B cell (primary cell): ENCODE results near the gene USP36. TPM values are rescaled to one million over a fixed set of nuclear protein-coding genes. Genes with fewer than 3 reads are reported as not detected.

ENCODE experiments used
- ATAC-seq: fragments of 200-7000 bp; cut with Tn5 transposase; one replicate; pipeline ENCODE4 v1.10.0; 2021; ENCODE audit warnings: low read depth, mild to moderate bottlenecking, moderate number of reproducible peaks, moderate library complexity
- CTCF ChIA-PET: fragments of 350-600 bp; sonication (Branson Sonifier 250); formaldehyde crosslinking; loops from one replicate; lab custom pipeline; 2021; ENCODE audit warnings: antibody characterized with exemption, inconsistent platforms; lab: Charles Lee
- POLR2A ChIA-PET: fragments of 350-600 bp; sonication (Branson Sonifier 250); formaldehyde crosslinking; loops from one replicate; lab custom pipeline; 2021; ENCODE audit warnings: antibody characterized with exemption; lab: Charles Lee
- DNase-seq: peaks from one replicate; pipeline ENCODE4 v3.0.0; 2013
- H2AFZ ChIP-seq: 2 replicates; pipeline ENCODE4 v1.6.1; 2012; ENCODE audit warnings: mild to moderate bottlenecking, low read depth, low read length; ENCODE audit not compliant: insufficient read depth, poor library complexity, severe bottlenecking
- H3K27ac ChIP-seq, 2 donors: 1 replicate in 1 of 2; 2 replicates in 1 of 2; pipeline ENCODE4 v1.5.1; 2012 to 2013; ENCODE audit warnings: low read length in 2 of 2, mild to moderate bottlenecking in 2 of 2, moderate library complexity in 1 of 2
- H3K27me3 ChIP-seq, 4 experiments: fragments of 200-600 bp in 1 of 4; sonication (generic) in 1 of 4; replicated peaks in 1 of 4; 1 replicate in 2 of 4; 2 replicates in 2 of 4; pipeline versions ENCODE4 v1.6.1 to v1.7.0; 2013 to 2016; ENCODE audit warnings: low read length in 3 of 4, mild to moderate bottlenecking in 2 of 4, mixed read lengths in 1 of 4, moderate library complexity in 1 of 4; ENCODE audit not compliant: insufficient read depth in 4 of 4, control insufficient read depth in 3 of 4; ENCODE audit errors: control extremely low read depth in 1 of 4
- H3K36me3 ChIP-seq, 2 experiments: replicated peaks in 1 of 2; 1 replicate in 1 of 2; 2 replicates in 1 of 2; pipeline versions ENCODE4 v1.6.1 to v1.7.1; 2013; ENCODE audit warnings: low read length in 1 of 2; ENCODE audit not compliant: insufficient read depth in 2 of 2, control insufficient read depth in 1 of 2; ENCODE audit errors: control extremely low read depth in 1 of 2, extremely low read depth in 1 of 2
- H3K4me1 ChIP-seq, 2 donors: fragments of 200-600 bp in 1 of 2; sonication (generic) in 1 of 2; 1 replicate in 1 of 2; 2 replicates in 1 of 2; pipeline versions ENCODE4 v1.5.1 to v1.6.1; 2013 to 2017; ENCODE audit warnings: low read length in 2 of 2; ENCODE audit not compliant: control insufficient read depth in 2 of 2, insufficient read depth in 2 of 2
- H3K4me2 ChIP-seq: replicated peaks from 2 replicates; pipeline ENCODE3; 2012; ENCODE audit warnings: mild to moderate bottlenecking, low read depth, low read length; ENCODE audit not compliant: poor library complexity, severe bottlenecking
- H3K4me3 ChIP-seq, 5 experiments: fragments of 200-600 bp in 1 of 5; sonication (generic) in 1 of 5; 1 replicate in 3 of 5; 2 replicates in 2 of 5; pipeline versions ENCODE4 v1.5.1 to v1.7.0; 2011 to 2016; ENCODE audit warnings: low read length in 4 of 5, mild to moderate bottlenecking in 4 of 5, low read depth in 2 of 5, control low read depth in 1 of 5, moderate library complexity in 1 of 5; ENCODE audit not compliant: insufficient read depth in 1 of 5; ENCODE audit errors: control extremely low read depth in 1 of 5, extremely low read depth in 1 of 5
- H3K79me2 ChIP-seq: fragments of 200-600 bp; sonication (generic); one replicate; pipeline ENCODE4 v1.6.0; 2016; ENCODE audit warnings: low read length; ENCODE audit not compliant: control insufficient read depth, insufficient read depth
- H3K9ac ChIP-seq: fragments of 200-600 bp; sonication (generic); 2 replicates; pipeline ENCODE4 v1.6.1; 2017; ENCODE audit warnings: mild to moderate bottlenecking, low read length, moderate library complexity
- H3K9me3 ChIP-seq, 3 donors: one replicate each; pipeline versions ENCODE4 v1.6.1 to v1.7.1; 2013; ENCODE audit warnings: low read length in 2 of 3; ENCODE audit not compliant: control insufficient read depth in 2 of 3, insufficient read depth in 1 of 3; ENCODE audit errors: control extremely low read depth in 1 of 3
- H4K20me1 ChIP-seq: 2 replicates; pipeline ENCODE4 v1.6.0; 2012; ENCODE audit warnings: mild to moderate bottlenecking, low read length; ENCODE audit not compliant: insufficient read depth, control insufficient read depth, poor library complexity, severe bottlenecking
- H3K27ac Mint-ChIP-seq: one replicate; pipeline ENCODE4 v1.8.0; 2021; ENCODE audit warnings: mixed read lengths
- H3K27me3 Mint-ChIP-seq: one replicate; pipeline ENCODE4 v1.8.0; 2021; ENCODE audit warnings: mixed read lengths
- H3K4me1 Mint-ChIP-seq: one replicate; pipeline ENCODE4 v1.8.0; 2021; ENCODE audit warnings: mixed read lengths
- H3K4me3 Mint-ChIP-seq: one replicate; pipeline ENCODE4 v1.8.0; 2021; ENCODE audit warnings: mixed read lengths
- H3K9me3 Mint-ChIP-seq: one replicate; pipeline ENCODE4 v1.8.0; 2022; ENCODE audit warnings: mixed read lengths; ENCODE audit not compliant: insufficient read depth
- EZH2 ChIP-seq: IDR thresholded peaks from 2 replicates; pipeline ENCODE4 v1.6.1; 2012; ENCODE audit warnings: borderline replicate concordance, low read depth, mild to moderate bottlenecking, moderate library complexity, low read length; ENCODE audit not compliant: insufficient read depth, poor library complexity, severe bottlenecking
- WGBS: methylation state at CpG from one replicate; pipeline ENCODE4 v1.1.5; 2013; ENCODE audit warnings: missing lambda C conversion rate; ENCODE audit not compliant: insufficient coverage; 5-methylcytosine and 5-hydroxymethylcytosine counted together
- intact Hi-C: fragments of 100-400 bp; cut with micrococcal nuclease; formaldehyde crosslinking; loops from one replicate; pipeline ENCODE4 v1.10.0; 2022
- polyA plus RNA-seq: library from polyadenylated mRNA; depleted of rRNA; stranded (reverse); fragments of >200 nt; gene quantifications from 2 replicates; pipeline ENCODE4 v1.2.3, GENCODE V29; 2012
- total RNA-seq, 2 donors: library from RNA; stranded (reverse); fragments of 120-200 nt in 1 of 2; gene quantifications; 1 replicate in 1 of 2; 2 replicates in 1 of 2; pipeline versions ENCODE4 v1.2.3 to v1.2.4, GENCODE V29; 2013 to 2022
- TF ChIP-seq, protein P1 (sequence below): fragments of 200-600 bp; IDR thresholded peaks from one replicate; pipeline ENCODE4 v1.8.0; 2022; ENCODE audit warnings: antibody characterized with exemption, mild to moderate bottlenecking

Gene USP36
- total and polyA plus RNA-seq, 2 donors (not counting 1 experiment from before 2014, with no cell fraction given), result 52.2 to 137 TPM

DNA sequence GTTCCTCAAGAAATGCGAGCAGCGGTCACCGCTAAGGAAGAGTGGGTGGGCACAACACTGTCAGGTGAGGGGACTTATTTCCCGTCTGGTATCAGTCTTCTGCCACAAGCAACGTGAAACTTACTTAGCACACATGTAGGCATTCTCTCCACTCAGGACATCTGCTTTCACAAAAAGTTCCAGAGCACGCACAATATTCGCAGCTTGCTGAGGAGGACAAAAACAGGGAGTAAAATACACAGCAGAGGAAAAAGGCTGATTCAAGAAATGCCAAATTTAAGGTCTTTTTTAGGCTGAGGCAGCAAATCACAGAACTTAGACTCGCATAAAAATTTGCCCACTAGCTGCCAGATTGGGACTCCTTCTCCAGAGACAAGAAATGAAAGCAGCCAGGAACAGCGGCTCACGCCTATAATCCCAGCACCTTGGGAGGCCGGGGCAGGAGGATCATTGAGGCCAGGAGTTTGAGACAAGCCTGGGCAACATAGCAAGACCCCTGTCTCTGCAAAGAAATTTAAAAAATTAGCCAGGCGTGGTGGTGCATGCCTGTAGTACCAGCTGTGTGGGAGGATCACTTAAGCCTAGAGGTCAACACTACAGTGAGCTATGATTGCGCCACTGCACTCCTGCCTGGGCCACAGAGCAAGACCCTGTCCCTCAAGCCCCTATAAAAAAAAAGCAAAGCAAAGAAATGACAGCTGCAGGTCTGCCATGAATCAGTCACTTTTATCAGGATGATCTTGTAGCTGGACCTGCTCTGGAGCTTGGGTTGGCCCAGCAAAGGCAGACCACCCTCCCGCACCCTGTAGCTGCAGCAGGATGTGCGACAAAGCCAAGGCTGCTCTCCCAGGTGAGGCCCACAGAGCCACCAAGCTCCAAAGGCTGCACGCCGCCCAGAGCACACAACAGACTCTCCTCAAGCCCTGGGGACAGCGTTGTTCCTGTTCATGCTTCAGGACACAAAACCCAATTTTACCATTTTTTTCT, 20.5 kb downstream of the USP36 start:
- ATAC-seq (no peak), DNase-seq (no peak)
- H3K27ac Mint-ChIP-seq, result peak overlapping the region; percentile 10
- Histone ChIP-seq H2AFZ (no peak overlapping the region), H3K9me3 (no peaks in the 10 kb centered on the region), H3K4me3 (no peak overlapping the region), H3K36me3 (peaks cover 7 to 84% of the 10 kb centered on the region in 2 experiments), H3K79me2 (peaks cover 21% of the 10 kb centered on the region), H4K20me1 (peaks cover 20% of the 10 kb centered on the region), H3K9ac (no peak overlapping the region), H3K27ac (no peak overlapping the region), H3K27me3 (no peaks in the 10 kb centered on the region), H3K4me2 (no peak overlapping the region), H3K4me1 (peaks cover 8 to 11% of the 10 kb centered on the region in 2 donors)
- H3K9me3 Mint-ChIP-seq, result no peaks in the 10 kb centered on the region
- intact Hi-C loops, result no loop called here
- CTCF ChIA-PET, result interaction anchor here (1.0 to 1.3 kb wide), 2 partner anchors 46 to 91 kb away, joined by 3 read pairs; no protein-coding TSS in a partner anchor
- POLR2A ChIA-PET, result interaction anchor here (0.6 kb wide), 1 partner anchor 435 kb away, joined by 4 read pairs; no protein-coding TSS in a partner anchor
- TF ChIP-seq, protein P1, sequence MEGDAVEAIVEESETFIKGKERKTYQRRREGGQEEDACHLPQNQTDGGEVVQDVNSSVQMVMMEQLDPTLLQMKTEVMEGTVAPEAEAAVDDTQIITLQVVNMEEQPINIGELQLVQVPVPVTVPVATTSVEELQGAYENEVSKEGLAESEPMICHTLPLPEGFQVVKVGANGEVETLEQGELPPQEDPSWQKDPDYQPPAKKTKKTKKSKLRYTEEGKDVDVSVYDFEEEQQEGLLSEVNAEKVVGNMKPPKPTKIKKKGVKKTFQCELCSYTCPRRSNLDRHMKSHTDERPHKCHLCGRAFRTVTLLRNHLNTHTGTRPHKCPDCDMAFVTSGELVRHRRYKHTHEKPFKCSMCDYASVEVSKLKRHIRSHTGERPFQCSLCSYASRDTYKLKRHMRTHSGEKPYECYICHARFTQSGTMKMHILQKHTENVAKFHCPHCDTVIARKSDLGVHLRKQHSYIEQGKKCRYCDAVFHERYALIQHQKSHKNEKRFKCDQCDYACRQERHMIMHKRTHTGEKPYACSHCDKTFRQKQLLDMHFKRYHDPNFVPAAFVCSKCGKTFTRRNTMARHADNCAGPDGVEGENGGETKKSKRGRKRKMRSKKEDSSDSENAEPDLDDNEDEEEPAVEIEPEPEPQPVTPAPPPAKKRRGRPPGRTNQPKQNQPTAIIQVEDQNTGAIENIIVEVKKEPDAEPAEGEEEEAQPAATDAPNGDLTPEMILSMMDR, result no peak
- no peak for TF ChIP-seq EZH2
- no peak overlapping the region for H3K4me3 Mint-ChIP-seq
- H3K27me3 Mint-ChIP-seq, result no peaks in the 10 kb centered on the region
- peaks cover 14% of the 10 kb centered on the region for H3K4me1 Mint-ChIP-seq
- WGBS, result 88% methylated on average over 13 of the region's 18 CpGs
